ENCODE measurements around the gene TBL1X.

The TBL1X gene

DNA sequence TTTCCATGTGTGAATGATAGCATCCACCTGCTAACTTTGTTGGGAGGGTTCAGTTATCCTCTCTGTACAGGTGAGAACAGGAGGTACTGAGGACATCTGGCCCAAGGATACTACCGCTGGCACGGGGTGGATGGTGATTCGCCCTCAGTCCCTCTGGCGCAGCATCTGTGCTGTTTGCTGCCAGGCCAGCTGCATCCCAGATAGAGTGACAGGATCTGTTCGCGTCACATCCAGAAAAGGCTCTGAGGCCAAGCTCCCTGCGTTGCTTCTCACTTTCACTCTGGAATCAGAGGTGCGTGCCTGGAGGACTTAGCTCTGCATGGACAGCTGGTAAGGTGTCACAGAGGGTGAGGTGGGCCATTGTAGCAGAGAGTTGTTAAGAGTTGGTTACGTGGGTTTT is 95.4 kb downstream of the TBL1X start:
- H3K4me3 ChIP-seq (ENCODE audit: low read depth, low read length) = no peak overlapping the region
- TF ChIP-seq, protein P1, sequence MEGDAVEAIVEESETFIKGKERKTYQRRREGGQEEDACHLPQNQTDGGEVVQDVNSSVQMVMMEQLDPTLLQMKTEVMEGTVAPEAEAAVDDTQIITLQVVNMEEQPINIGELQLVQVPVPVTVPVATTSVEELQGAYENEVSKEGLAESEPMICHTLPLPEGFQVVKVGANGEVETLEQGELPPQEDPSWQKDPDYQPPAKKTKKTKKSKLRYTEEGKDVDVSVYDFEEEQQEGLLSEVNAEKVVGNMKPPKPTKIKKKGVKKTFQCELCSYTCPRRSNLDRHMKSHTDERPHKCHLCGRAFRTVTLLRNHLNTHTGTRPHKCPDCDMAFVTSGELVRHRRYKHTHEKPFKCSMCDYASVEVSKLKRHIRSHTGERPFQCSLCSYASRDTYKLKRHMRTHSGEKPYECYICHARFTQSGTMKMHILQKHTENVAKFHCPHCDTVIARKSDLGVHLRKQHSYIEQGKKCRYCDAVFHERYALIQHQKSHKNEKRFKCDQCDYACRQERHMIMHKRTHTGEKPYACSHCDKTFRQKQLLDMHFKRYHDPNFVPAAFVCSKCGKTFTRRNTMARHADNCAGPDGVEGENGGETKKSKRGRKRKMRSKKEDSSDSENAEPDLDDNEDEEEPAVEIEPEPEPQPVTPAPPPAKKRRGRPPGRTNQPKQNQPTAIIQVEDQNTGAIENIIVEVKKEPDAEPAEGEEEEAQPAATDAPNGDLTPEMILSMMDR (conservative IDR thresholded peaks at IDR 0.05; ENCODE audit: low read depth, low read length) = no peak
- DNase-seq (ENCODE audit: low read depth) = no peak

GRCh38 chrX:9561199-9561598 is 96.3 kb downstream of the TBL1X start:
- TF ChIP-seq, protein P1 (conservative IDR thresholded peaks at IDR 0.05; ENCODE audit: low read depth, low read length) = no peak
- DNase-seq (ENCODE audit: low read depth) = no peak
- H3K4me3 ChIP-seq (ENCODE audit: low read depth, low read length) = no peak overlapping the region

- no peak overlapping the region for H3K4me3 ChIP-seq (ENCODE audit: low read depth, low read length)
- peak; percentile 90 for DNase-seq (ENCODE audit: low read depth)
- TF ChIP-seq, protein P1 (conservative IDR thresholded peaks at IDR 0.05; ENCODE audit: low read depth, low read length) = peak; percentile 2
These were observed 98.0 kb downstream of the TBL1X start for GRCh38 chrX:9562851-9563250.

DNA sequence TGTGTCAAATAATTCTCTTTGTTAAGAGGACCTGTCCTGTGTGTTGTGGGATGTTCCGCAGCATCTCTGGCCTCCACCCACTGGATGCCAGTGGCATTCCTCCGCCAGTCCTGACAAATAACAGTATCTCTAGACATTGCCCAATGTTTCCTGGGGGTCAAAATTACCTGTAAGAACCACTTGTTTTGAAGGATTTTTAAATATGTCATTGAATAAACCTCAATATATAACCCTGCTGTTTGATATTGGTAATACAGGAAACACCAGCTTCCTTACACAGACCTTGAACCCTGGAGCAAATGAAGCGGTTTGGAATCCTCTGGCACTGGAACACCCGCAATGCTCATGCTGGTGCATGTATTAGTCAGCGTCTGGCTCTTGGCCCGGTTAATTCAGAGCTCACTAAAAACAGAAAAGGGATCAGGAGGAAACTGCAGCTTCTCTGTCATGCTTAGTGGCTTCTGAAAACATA is 101.3 kb downstream of the TBL1X start:
- no peak overlapping the region for H3K4me3 ChIP-seq (ENCODE audit: low read depth, low read length)
- DNase-seq (ENCODE audit: low read depth) = peak; percentile 87
- TF ChIP-seq, protein P1 (conservative IDR thresholded peaks at IDR 0.05; ENCODE audit: low read depth, low read length) = peak; percentile 2

- no peak overlapping the region for H3K4me3 ChIP-seq (ENCODE audit: low read depth, low read length)
- TF ChIP-seq, protein P1 (conservative IDR thresholded peaks at IDR 0.05; ENCODE audit: low read depth, low read length) = no peak
- no peak for DNase-seq (ENCODE audit: low read depth)
These were observed 105.0 kb downstream of the TBL1X start for GRCh38 chrX:9569876-9570301.

DNA sequence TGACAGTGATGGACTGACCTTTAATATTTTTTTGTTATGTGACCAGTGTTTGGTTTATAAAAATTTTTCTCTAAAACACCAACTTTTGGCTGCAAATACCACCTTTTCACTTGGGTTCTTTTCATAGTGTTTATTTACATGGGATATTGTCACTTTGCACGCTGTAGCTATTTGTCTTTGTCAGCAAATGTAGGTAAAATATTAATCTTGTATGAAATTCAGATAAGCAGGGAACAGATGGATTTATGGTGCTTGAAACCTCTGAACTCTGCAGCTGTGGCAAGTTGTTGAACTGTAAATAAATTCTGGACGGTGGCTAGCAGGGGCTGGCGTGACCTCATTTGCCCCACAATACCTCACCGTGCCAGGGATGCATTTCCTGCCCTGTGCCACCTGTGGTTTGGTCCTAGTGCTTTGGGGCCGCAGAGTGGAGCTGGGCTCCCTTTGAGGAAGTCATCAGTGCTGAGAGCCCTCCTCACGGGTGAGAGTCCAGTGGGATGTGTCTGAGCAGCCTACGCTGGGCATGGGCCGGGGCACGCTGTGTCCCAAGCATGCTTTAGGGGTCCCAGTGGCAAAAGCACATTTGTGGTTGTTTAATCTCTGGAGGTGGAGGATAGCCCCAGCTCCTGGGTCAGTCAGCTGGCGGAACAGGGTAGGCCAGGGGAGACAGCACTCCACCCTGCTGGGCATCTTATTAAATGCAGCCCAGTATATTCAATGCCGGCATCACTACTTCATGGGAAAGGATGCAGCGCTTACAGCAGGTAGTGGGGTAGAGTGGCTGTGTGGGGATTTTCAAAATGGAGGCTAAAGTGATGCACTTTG is 108.6 kb downstream of the TBL1X start:
- no peak for DNase-seq (ENCODE audit: low read depth)
- TF ChIP-seq, protein P1 (conservative IDR thresholded peaks at IDR 0.05; ENCODE audit: low read depth, low read length) = no peak
- H3K4me3 ChIP-seq (ENCODE audit: low read depth, low read length) = no peak overlapping the region

DNA sequence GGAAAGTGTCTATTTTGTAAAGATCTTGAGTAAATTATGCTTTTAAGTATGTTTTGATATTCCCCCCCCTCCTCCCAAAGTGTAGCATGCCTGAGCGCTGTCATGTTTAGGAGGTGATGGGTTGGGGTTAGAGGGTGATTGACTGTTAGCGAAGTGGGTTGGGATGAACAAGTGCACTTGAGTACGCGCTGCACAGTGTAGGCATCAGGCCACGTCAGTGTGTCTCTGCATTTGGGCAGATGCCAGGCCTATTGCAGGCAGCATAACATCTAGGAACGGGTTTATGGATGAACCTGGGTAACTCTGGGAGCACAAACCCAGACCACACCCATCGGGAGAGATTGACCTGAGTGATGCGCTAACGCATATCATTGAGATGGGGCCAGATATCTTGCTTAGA is 111.2 kb downstream of the TBL1X start:
- TF ChIP-seq, protein P1 (conservative IDR thresholded peaks at IDR 0.05; ENCODE audit: low read depth, low read length) = no peak
- no peak for DNase-seq (ENCODE audit: low read depth)

More for the DNA sequence above, 111.2 kb downstream of the TBL1X start:
- no peak overlapping the region for H3K4me3 ChIP-seq (ENCODE audit: low read depth, low read length)

All from choroid plexus epithelial cell (primary cell).